GM12864 (cell line): ENCODE measurements around the gene ZC3H12C.

Source experiments
- DNase-seq: peaks from one replicate; pipeline ENCODE4 v3.0.0-alpha.2; 2011; ENCODE audit warnings: low read depth
- H3K4me3 ChIP-seq: 2 replicates; pipeline ENCODE4 v1.5.1; 2011; ENCODE audit warnings: mild to moderate bottlenecking, low read depth, low read length, control low read depth
- CTCF ChIP-seq: IDR thresholded peaks from 2 replicates; pipeline ENCODE4 v1.5.1; 2011; ENCODE audit warnings: low read depth, mild to moderate bottlenecking, moderate library complexity, low read length, control low read depth, inconsistent platforms; ENCODE audit errors: missing control alignments

Gene ZC3H12C

GRCh38 chr11:110159476-110159875 lies 66.3 kb downstream of the ZC3H12C start:
- no peak for TF ChIP-seq CTCF
- no peak for DNase-seq
- H3K4me3 ChIP-seq = no peak overlapping the region

GRCh38 chr11:110160016-110160415 lies 66.8 kb downstream of the ZC3H12C start:
- no peak for TF ChIP-seq CTCF
- no peak overlapping the region for H3K4me3 ChIP-seq
- DNase-seq = no peak

GRCh38 chr11:110160437-110160836 lies 67.2 kb downstream of the ZC3H12C start:
- TF ChIP-seq CTCF = no peak
- DNase-seq = no peak
- no peak overlapping the region for H3K4me3 ChIP-seq

GRCh38 chr11:110161061-110161460 lies 67.9 kb downstream of the ZC3H12C start:
- no peak for DNase-seq
- H3K4me3 ChIP-seq = no peak overlapping the region
- TF ChIP-seq CTCF = no peak

GRCh38 chr11:110162216-110162615 lies 69.0 kb downstream of the ZC3H12C start:
- no peak for TF ChIP-seq CTCF
- no peak for DNase-seq
- no peak overlapping the region for H3K4me3 ChIP-seq

- TF ChIP-seq CTCF = no peak
- no peak for DNase-seq
- no peak overlapping the region for H3K4me3 ChIP-seq
Measured at GRCh38 chr11:110165039-110165925, 72.1 kb downstream of the ZC3H12C start.
